AG04450 (cell line): Measurements from ENCODE around the gene ZFAND2A. TPM values are rescaled to one million over a fixed set of nuclear protein-coding genes. Genes with fewer than 3 reads are reported as not detected.

ENCODE experiments used
- CTCF ChIA-PET: fragments of 300-600, 350-600 bp; formaldehyde crosslinking; extraction: SDS; loops from one replicate; lab custom pipeline; 2022; ENCODE audit warnings: antibody characterized with exemption, inconsistent platforms; lab: Charles Lee
- POLR2A ChIA-PET: fragments of 350-600 bp; formaldehyde crosslinking; extraction: SDS; loops from one replicate; lab custom pipeline; 2021; ENCODE audit warnings: antibody characterized with exemption, inconsistent platforms; lab: Yijun Ruan, JAX
- DNase-seq: peaks from one replicate; pipeline ENCODE4 v3.0.0-alpha.2; 2011; ENCODE audit warnings: low read depth, low spot score
- H3K27ac ChIP-seq: one replicate; pipeline ENCODE4 v1.5.1; 2012; ENCODE audit warnings: low read depth, low read length, control low read depth
- H3K27me3 ChIP-seq: one replicate; pipeline ENCODE4 v1.6.0; 2012; ENCODE audit warnings: low read length; ENCODE audit not compliant: control insufficient read depth, insufficient read depth
- H3K4me3 ChIP-seq: 2 replicates; pipeline ENCODE4 v1.5.1; 2011; ENCODE audit warnings: mild to moderate bottlenecking, low read depth, low read length, control low read depth
- H3K9me3 ChIP-seq: 2 replicates; pipeline ENCODE4 v1.5.1; 2012; ENCODE audit warnings: low read length; ENCODE audit not compliant: control insufficient read depth, insufficient read depth
- CTCF ChIP-seq: IDR thresholded peaks from 2 replicates; pipeline ENCODE4 v1.5.1; 2011; ENCODE audit warnings: low read depth, low read length, control low read depth, inconsistent platforms
- polyA plus RNA-seq: library from polyadenylated mRNA; depleted of rRNA; stranded (reverse); fragments of >200 nt; gene quantifications from 2 replicates; pipeline ENCODE4 v1.2.3, GENCODE V29; 2011

Gene ZFAND2A
- polyA plus RNA-seq, 1 experiment, result 38.9 TPM

- H3K4me3 ChIP-seq, result peak overlapping the region; percentile 20; the same call in 1 of the 2 replicates
- DNase-seq, result no peak
- peak overlapping the region; percentile 39 for H3K27ac ChIP-seq
- peaks cover 12% of the 10 kb centered on the region for H3K9me3 ChIP-seq
- POLR2A ChIA-PET, result no interaction called here
- TF ChIP-seq CTCF, result peak; percentile 86
- peaks cover 6% of the 10 kb centered on the region for H3K27me3 ChIP-seq
- CTCF ChIA-PET, result interaction anchor here (0.6 to 3.1 kb wide), 20 partner anchors 10 to 305 kb away, joined by 3 to 16 read pairs (median 4); partner anchors contain the start of genes GPER1 and ZFAND2A
Measured at GRCh38 chr7:1175967-1176851, 16.2 kb upstream of the ZFAND2A start.

GRCh38 chr7:1175597-1175966 lies 15.6 kb upstream of the ZFAND2A start:
- no peak for DNase-seq
- H3K27ac ChIP-seq, result no peak overlapping the region
- H3K27me3 ChIP-seq, result peaks cover 3% of the 10 kb centered on the region
- CTCF ChIA-PET, result interaction anchor here (0.8 to 3.1 kb wide), 12 partner anchors 10 to 304 kb away, joined by 3 to 16 read pairs (median 3); partner anchors contain the start of gene ZFAND2A
- POLR2A ChIA-PET, result interaction anchor here (0.6 kb wide), 1 partner anchor 400 kb away, joined by 4 read pairs; no protein-coding TSS in a partner anchor
- no peak for TF ChIP-seq CTCF
- H3K4me3 ChIP-seq, result no peak overlapping the region
- peaks cover 18% of the 10 kb centered on the region for H3K9me3 ChIP-seq

DNA sequence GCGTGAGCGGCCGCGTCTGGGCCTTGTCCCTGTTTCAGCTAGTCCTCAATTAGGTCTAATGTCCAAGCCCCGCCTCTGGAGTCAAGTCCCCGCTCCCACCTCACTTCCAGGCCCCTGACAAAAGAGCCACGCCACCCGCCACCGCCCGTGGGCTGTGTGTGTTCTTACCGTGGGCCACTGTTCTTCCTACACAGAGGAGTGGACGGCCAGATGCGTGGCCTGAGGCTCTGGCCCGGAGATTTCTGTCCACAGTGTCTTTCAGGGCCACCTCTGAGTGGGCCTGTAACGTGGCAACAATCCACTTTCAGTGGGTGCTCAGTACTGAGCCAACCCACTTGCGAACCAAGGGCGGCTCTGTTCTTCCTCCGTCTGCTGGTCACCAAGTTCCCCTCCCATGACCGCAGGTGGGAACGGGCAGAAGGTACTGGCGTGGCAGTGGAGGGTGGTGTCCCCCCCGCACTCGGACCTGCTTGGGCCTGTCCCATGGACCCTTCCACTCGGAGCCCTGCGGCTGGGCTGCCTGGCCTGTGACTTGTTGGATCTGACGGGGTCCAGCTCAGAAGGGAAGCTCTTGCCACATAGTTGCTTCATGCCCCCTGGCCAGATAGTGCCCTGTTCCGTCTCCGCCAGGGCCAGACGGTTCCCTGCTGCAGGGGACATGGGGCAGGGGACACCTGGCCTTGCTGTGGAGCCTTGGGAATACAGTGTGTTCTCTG lies 15.0 kb upstream of the ZFAND2A start:
- no peak overlapping the region for H3K4me3 ChIP-seq
- TF ChIP-seq CTCF, result no peak
- DNase-seq, result no peak
- ChIA-PET CTCF (interaction anchor here (0.9 to 3.1 kb wide), 8 partner anchors 9 to 182 kb away, joined by 3 to 16 read pairs (median 4); partner anchors contain the start of gene ZFAND2A), POLR2A (interaction anchor here (0.6 kb wide), 1 partner anchor 400 kb away, joined by 4 read pairs; no protein-coding TSS in a partner anchor)
- H3K27me3 ChIP-seq, result peaks cover 2% of the 10 kb centered on the region
- H3K27ac ChIP-seq, result no peak overlapping the region
- peaks cover 18% of the 10 kb centered on the region for H3K9me3 ChIP-seq

DNA sequence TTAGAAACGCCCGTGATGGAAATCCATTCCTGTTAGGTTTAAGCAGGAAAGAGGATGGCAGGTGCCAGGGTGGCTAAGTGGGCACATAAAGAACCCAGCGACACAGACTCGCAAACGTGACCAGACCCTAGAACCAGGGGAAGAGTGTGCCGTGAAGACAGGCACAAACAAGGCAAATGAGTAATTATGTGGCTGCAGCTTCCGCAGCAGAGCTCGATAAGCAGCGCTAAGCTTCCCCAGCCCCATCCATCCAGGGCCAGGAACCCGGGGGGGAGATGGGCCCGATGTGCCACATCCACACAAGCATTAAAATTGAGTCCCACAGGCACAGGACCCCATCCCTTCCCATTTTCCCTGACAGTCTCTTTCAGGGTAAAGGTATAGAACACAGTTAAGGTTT lies 14.0 kb upstream of the ZFAND2A start:
- Histone ChIP-seq H3K9me3 (peaks cover 26% of the 10 kb centered on the region), H3K4me3 (no peak overlapping the region), H3K27me3 (no peaks in the 10 kb centered on the region), H3K27ac (no peak overlapping the region)
- no peak for TF ChIP-seq CTCF
- ChIA-PET POLR2A (no interaction called here), CTCF (interaction anchor here (2.3 to 3.1 kb wide), 2 partner anchors 88 to 181 kb away, joined by 13 to 16 read pairs; no protein-coding TSS in a partner anchor)
- DNase-seq, result no peak
